ENCODE measurements around the gene EIF2S1. TPM values are rescaled to one million over a fixed set of nuclear protein-coding genes. Genes with fewer than 3 reads are reported as not detected.

The EIF2S1 gene
- total and polyA plus RNA-seq, 2 experiments from 2014 or later = 106 to 123 TPM

DNA sequence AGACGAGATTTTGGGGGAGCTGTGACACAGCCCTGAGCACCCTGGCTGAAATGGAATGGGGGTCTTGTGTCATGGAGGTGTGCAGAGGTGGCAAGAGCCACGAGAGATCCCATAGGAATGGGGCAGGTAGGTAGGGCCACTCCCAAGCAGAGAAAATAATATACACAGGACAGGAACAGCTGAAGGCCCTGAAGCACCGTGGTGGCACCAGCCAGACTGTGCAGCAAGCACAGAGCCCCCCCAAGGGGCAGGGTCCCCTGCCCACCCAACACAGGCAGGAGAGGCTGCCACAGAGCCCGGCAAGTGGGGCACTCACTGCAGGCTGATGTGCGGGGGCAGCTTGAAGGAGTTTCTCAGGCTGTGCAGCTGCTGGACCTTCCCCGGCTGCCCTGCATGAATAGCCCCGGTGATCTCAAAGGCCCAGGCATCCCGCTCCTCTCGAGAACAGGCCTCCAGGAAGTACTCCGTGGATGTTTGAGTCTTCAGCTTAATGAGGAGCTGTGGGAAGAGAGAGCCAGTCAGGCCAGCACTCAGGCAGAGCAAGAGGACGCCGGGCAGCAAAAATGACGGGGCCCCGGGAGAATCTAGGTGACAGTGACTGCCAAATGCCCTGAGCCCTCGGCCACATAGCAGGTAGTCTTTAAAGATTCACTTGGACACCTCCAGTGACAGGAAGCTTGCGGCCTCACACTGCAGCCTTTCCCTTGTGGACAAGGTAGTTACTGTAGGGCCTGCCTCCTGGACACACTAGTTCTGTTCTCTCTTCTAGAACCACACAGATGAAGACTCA is 35.2 kb downstream of the EIF2S1 start:
- H4K20me1 ChIP-seq (ENCODE audit: insufficient read depth, poor library complexity, severe bottlenecking) = no peaks in the 10 kb centered on the region
- no peaks in the 10 kb centered on the region for H3K27me3 ChIP-seq
- no peak overlapping the region for H2AFZ ChIP-seq
- no peaks in the 10 kb centered on the region for H3K9me2 ChIP-seq (replicated peaks; ENCODE audit: insufficient read depth)
- TF ChIP-seq EZH2 (IDR thresholded peaks at IDR 0.05; ENCODE audit: borderline replicate concordance) (no peak), EZH2phosphoT487 (IDR thresholded peaks at IDR 0.05; ENCODE audit: low read depth, severe bottlenecking, unreplicated experiment) (no peak)
- TF ChIP-seq, protein P1, sequence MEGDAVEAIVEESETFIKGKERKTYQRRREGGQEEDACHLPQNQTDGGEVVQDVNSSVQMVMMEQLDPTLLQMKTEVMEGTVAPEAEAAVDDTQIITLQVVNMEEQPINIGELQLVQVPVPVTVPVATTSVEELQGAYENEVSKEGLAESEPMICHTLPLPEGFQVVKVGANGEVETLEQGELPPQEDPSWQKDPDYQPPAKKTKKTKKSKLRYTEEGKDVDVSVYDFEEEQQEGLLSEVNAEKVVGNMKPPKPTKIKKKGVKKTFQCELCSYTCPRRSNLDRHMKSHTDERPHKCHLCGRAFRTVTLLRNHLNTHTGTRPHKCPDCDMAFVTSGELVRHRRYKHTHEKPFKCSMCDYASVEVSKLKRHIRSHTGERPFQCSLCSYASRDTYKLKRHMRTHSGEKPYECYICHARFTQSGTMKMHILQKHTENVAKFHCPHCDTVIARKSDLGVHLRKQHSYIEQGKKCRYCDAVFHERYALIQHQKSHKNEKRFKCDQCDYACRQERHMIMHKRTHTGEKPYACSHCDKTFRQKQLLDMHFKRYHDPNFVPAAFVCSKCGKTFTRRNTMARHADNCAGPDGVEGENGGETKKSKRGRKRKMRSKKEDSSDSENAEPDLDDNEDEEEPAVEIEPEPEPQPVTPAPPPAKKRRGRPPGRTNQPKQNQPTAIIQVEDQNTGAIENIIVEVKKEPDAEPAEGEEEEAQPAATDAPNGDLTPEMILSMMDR (IDR thresholded peaks at IDR 0.05; ENCODE audit: poor library complexity) = no peak
- no peaks in the 10 kb centered on the region for H3K9me3 ChIP-seq (ENCODE audit: low read depth)
- no peak overlapping the region for H3K4me3 ChIP-seq
- H3K27ac ChIP-seq = no peak overlapping the region
- no peaks in the 10 kb centered on the region for H3K79me2 ChIP-seq
- 82% methylated on average over 16 of the region's 16 CpGs for WGBS (ENCODE audit: low lambda C conversion rate, missing lambda C conversion rate)
- no peak overlapping the region for H3K4me2 ChIP-seq
- H3K36me3 ChIP-seq (replicated peaks; ENCODE audit: insufficient read depth, low read depth) = no peaks in the 10 kb centered on the region
- DNase-seq (ENCODE audit: low spot score) = no peak
- no peaks in the 10 kb centered on the region for H3K4me1 ChIP-seq (ENCODE audit: insufficient read depth)

GRCh38 chr14:67395876-67396189 is 35.7 kb downstream of the EIF2S1 start:
- H3K27ac ChIP-seq = no peak overlapping the region
- no peaks in the 10 kb centered on the region for H3K79me2 ChIP-seq
- H4K20me1 ChIP-seq (ENCODE audit: insufficient read depth, poor library complexity, severe bottlenecking) = no peaks in the 10 kb centered on the region
- H3K4me1 ChIP-seq (ENCODE audit: insufficient read depth) = no peaks in the 10 kb centered on the region
- 95% methylated on average over 5 of the region's 5 CpGs for WGBS (ENCODE audit: low lambda C conversion rate, missing lambda C conversion rate)
- no peaks in the 10 kb centered on the region for H3K9me2 ChIP-seq (replicated peaks; ENCODE audit: insufficient read depth)
- no peaks in the 10 kb centered on the region for H3K9me3 ChIP-seq (ENCODE audit: low read depth)
- H3K27me3 ChIP-seq = no peaks in the 10 kb centered on the region
- H3K36me3 ChIP-seq (replicated peaks; ENCODE audit: insufficient read depth, low read depth) = no peaks in the 10 kb centered on the region
- H3K4me2 ChIP-seq = no peak overlapping the region
- H2AFZ ChIP-seq = no peak overlapping the region
- H3K4me3 ChIP-seq = no peak overlapping the region
- no peak for TF ChIP-seq EZH2 (IDR thresholded peaks at IDR 0.05; ENCODE audit: borderline replicate concordance)
- TF ChIP-seq, protein P1 (IDR thresholded peaks at IDR 0.05; ENCODE audit: poor library complexity) = no peak
- TF ChIP-seq EZH2phosphoT487 (IDR thresholded peaks at IDR 0.05; ENCODE audit: low read depth, severe bottlenecking, unreplicated experiment) = no peak
- no peak for DNase-seq (ENCODE audit: low spot score)

GRCh38 chr14:67396381-67396970 is 36.3 kb downstream of the EIF2S1 start:
- DNase-seq (ENCODE audit: low spot score) = no peak
- H2AFZ ChIP-seq = no peak overlapping the region
- no peaks in the 10 kb centered on the region for H3K79me2 ChIP-seq
- no peaks in the 10 kb centered on the region for H3K27me3 ChIP-seq
- no peak overlapping the region for H3K4me2 ChIP-seq
- no peak for TF ChIP-seq EZH2phosphoT487 (IDR thresholded peaks at IDR 0.05; ENCODE audit: low read depth, severe bottlenecking, unreplicated experiment)
- TF ChIP-seq EZH2 (IDR thresholded peaks at IDR 0.05; ENCODE audit: borderline replicate concordance) = no peak
- TF ChIP-seq, protein P1 (IDR thresholded peaks at IDR 0.05; ENCODE audit: poor library complexity) = no peak
- H3K9me3 ChIP-seq (ENCODE audit: low read depth) = no peaks in the 10 kb centered on the region
- H3K27ac ChIP-seq = no peak overlapping the region
- H3K4me3 ChIP-seq = no peak overlapping the region
- 56% methylated on average over 2 of the region's 2 CpGs for WGBS (ENCODE audit: low lambda C conversion rate, missing lambda C conversion rate)
- H3K4me1 ChIP-seq (ENCODE audit: insufficient read depth) = no peaks in the 10 kb centered on the region
- H4K20me1 ChIP-seq (ENCODE audit: insufficient read depth, poor library complexity, severe bottlenecking) = no peaks in the 10 kb centered on the region
- H3K9me2 ChIP-seq (replicated peaks; ENCODE audit: insufficient read depth) = no peaks in the 10 kb centered on the region
- no peaks in the 10 kb centered on the region for H3K36me3 ChIP-seq (replicated peaks; ENCODE audit: insufficient read depth, low read depth)
